HUES48 (cell line): Measurements from ENCODE around the gene SDK1.
A peak's percentile ranks its signal among the peaks of the same experiment; 100 is the strongest.

ENCODE experiments used
- H3K27ac ChIP-seq: one replicate; pipeline ENCODE4 v1.7.0; 2013; ENCODE audit warnings: low read depth, low read length, inconsistent platforms
- H3K27me3 ChIP-seq: 2 replicates; pipeline ENCODE4 v1.6.1; 2013; ENCODE audit warnings: mild to moderate bottlenecking, low read length; ENCODE audit not compliant: control insufficient read depth, insufficient read depth
- H3K36me3 ChIP-seq: 2 replicates; pipeline ENCODE4 v1.6.1; 2013; ENCODE audit warnings: low read length; ENCODE audit not compliant: control insufficient read depth, insufficient read depth
- H3K4me1 ChIP-seq: 2 replicates; pipeline ENCODE4 v1.6.1; 2013; ENCODE audit warnings: mild to moderate bottlenecking, low read length; ENCODE audit not compliant: control insufficient read depth, insufficient read depth
- H3K4me3 ChIP-seq: 2 replicates; pipeline ENCODE4 v1.5.1; 2013; ENCODE audit warnings: mild to moderate bottlenecking, low read depth, low read length
- H3K9ac ChIP-seq: 2 replicates; pipeline ENCODE4 v1.6.1; 2013; ENCODE audit warnings: mild to moderate bottlenecking, low read depth, low read length, moderate library complexity
- H3K9me3 ChIP-seq: 2 replicates; pipeline ENCODE4 v1.6.1; 2013; ENCODE audit warnings: low read length; ENCODE audit not compliant: control insufficient read depth, insufficient read depth

The SDK1 gene

DNA sequence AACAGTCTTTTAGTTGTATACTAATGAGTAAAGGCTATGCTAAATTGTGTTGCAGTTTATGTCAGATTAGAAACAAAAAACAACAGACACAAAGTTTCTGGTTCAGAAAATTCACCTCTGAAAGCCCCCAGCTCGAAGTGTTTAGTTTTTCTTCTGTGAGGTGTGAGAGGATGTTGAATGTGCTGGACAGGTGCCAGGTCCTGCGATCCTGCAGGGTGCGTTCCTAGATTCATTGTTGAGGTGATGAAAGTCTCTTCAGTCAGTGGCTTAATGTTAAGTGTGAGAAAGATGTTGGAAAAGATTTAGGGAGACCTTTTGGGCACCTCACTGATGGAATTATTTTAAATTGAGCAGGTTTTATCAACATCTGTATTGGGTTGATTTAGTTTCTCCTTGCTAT lies 287.3 kb downstream of the SDK1 start:
- no peak overlapping the region for H3K27ac ChIP-seq
- H3K9ac ChIP-seq: no peak overlapping the region
- peaks cover 31% of the 10 kb centered on the region for H3K4me1 ChIP-seq
- H3K36me3 ChIP-seq: no peaks in the 10 kb centered on the region
- no peak overlapping the region for H3K4me3 ChIP-seq
- no peaks in the 10 kb centered on the region for H3K9me3 ChIP-seq
- H3K27me3 ChIP-seq: no peaks in the 10 kb centered on the region

GRCh38 chr7:3589752-3590151 lies 288.7 kb downstream of the SDK1 start:
- H3K9me3 ChIP-seq: no peaks in the 10 kb centered on the region
- H3K9ac ChIP-seq: no peak overlapping the region
- no peaks in the 10 kb centered on the region for H3K36me3 ChIP-seq
- H3K27ac ChIP-seq: no peak overlapping the region
- H3K4me1 ChIP-seq: peaks cover 31% of the 10 kb centered on the region
- H3K27me3 ChIP-seq: no peaks in the 10 kb centered on the region
- no peak overlapping the region for H3K4me3 ChIP-seq

GRCh38 chr7:3591219-3591618 lies 290.2 kb downstream of the SDK1 start:
- Histone ChIP-seq H3K9ac (no peak overlapping the region), H3K27ac (peak overlapping the region; percentile 59), H3K27me3 (no peaks in the 10 kb centered on the region), H3K4me3 (no peak overlapping the region), H3K36me3 (no peaks in the 10 kb centered on the region), H3K4me1 (peaks cover 18% of the 10 kb centered on the region), H3K9me3 (no peaks in the 10 kb centered on the region)

GRCh38 chr7:3591944-3592343 lies 290.9 kb downstream of the SDK1 start:
- H3K9ac ChIP-seq: no peak overlapping the region
- no peaks in the 10 kb centered on the region for H3K9me3 ChIP-seq
- H3K36me3 ChIP-seq: no peaks in the 10 kb centered on the region
- no peaks in the 10 kb centered on the region for H3K27me3 ChIP-seq
- no peak overlapping the region for H3K4me3 ChIP-seq
- H3K4me1 ChIP-seq: peaks cover 18% of the 10 kb centered on the region
- peak overlapping the region; percentile 59 for H3K27ac ChIP-seq

GRCh38 chr7:3592401-3593134 lies 291.5 kb downstream of the SDK1 start:
- no peaks in the 10 kb centered on the region for H3K36me3 ChIP-seq

GRCh38 chr7:3594901-3595300 lies 293.8 kb downstream of the SDK1 start:
- H3K4me3 ChIP-seq: no peak overlapping the region
- H3K9me3 ChIP-seq: no peaks in the 10 kb centered on the region
- no peaks in the 10 kb centered on the region for H3K27me3 ChIP-seq

More at GRCh38 chr7:3592401-3593134, 291.5 kb downstream of the SDK1 start:
- no peaks in the 10 kb centered on the region for H3K9me3 ChIP-seq
- no peaks in the 10 kb centered on the region for H3K27me3 ChIP-seq
- peak overlapping the region; percentile 46 for H3K27ac ChIP-seq
- no peak overlapping the region for H3K9ac ChIP-seq
- H3K4me3 ChIP-seq: no peak overlapping the region
- peaks cover 18% of the 10 kb centered on the region for H3K4me1 ChIP-seq

GRCh38 chr7:3598854-3599253 lies 297.8 kb downstream of the SDK1 start:
- H3K27ac ChIP-seq: no peak overlapping the region
- no peak overlapping the region for H3K9ac ChIP-seq
- no peaks in the 10 kb centered on the region for H3K36me3 ChIP-seq
- H3K27me3 ChIP-seq: no peaks in the 10 kb centered on the region
- H3K4me3 ChIP-seq: no peak overlapping the region
- no peaks in the 10 kb centered on the region for H3K4me1 ChIP-seq
- no peaks in the 10 kb centered on the region for H3K9me3 ChIP-seq

More at GRCh38 chr7:3594901-3595300, 293.8 kb downstream of the SDK1 start:
- Histone ChIP-seq H3K36me3 (no peaks in the 10 kb centered on the region), H3K27ac (no peak overlapping the region), H3K4me1 (peaks cover 18% of the 10 kb centered on the region), H3K9ac (no peak overlapping the region)

- Histone ChIP-seq H3K36me3 (no peaks in the 10 kb centered on the region), H3K27ac (no peak overlapping the region), H3K9me3 (no peaks in the 10 kb centered on the region), H3K27me3 (no peaks in the 10 kb centered on the region), H3K4me3 (no peak overlapping the region), H3K4me1 (no peaks in the 10 kb centered on the region), H3K9ac (no peak overlapping the region)
Measured at GRCh38 chr7:3605222-3605621, 304.2 kb downstream of the SDK1 start.

DNA sequence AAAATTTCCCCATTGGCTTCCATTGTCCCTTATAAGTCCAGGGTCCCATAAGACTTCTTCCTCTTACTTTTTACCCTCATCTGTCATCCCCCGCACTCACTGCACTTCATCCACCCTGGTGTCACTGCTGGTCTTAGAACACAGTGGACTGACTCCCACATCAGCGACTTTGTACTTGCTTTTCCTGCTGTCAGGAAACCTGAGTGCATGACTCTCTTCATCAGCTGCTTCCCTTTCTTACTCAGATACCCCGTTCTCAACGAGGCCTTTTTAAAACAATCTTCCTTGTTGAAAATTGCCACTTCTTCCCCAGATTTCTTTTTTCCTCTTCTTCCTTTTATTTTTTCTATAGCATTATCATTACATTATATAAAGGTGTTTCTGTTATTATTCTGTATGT lies 305.4 kb downstream of the SDK1 start:
- no peak overlapping the region for H3K27ac ChIP-seq
- H3K9ac ChIP-seq: no peak overlapping the region
- H3K4me3 ChIP-seq: no peak overlapping the region
- no peaks in the 10 kb centered on the region for H3K4me1 ChIP-seq
- no peaks in the 10 kb centered on the region for H3K36me3 ChIP-seq
- H3K27me3 ChIP-seq: no peaks in the 10 kb centered on the region
- H3K9me3 ChIP-seq: no peaks in the 10 kb centered on the region

- Histone ChIP-seq H3K4me3 (no peak overlapping the region), H3K9me3 (no peaks in the 10 kb centered on the region), H3K27ac (no peak overlapping the region), H3K4me1 (no peaks in the 10 kb centered on the region), H3K9ac (no peak overlapping the region), H3K27me3 (no peaks in the 10 kb centered on the region), H3K36me3 (no peaks in the 10 kb centered on the region)
Measured at GRCh38 chr7:3607847-3608246, 306.8 kb downstream of the SDK1 start.

DNA sequence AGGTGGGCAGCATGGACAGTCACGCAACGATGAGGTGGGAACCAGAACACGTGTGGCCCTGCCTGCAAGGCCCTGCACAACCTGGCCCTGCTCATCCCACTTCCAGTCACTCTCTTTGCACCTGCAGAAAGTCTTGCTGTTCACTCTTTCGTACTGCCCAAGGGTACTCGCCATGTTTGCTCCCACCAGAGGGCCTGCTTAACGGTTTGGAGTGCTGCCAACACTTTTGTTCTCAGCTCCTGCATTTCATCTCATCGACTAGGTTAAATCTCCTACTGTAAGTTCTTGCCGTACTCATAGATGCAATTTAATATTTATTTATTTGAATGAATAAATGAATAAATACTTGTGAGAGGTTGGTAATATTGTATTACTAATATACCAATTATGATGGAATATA lies 315.3 kb downstream of the SDK1 start:
- Histone ChIP-seq H3K9me3 (no peaks in the 10 kb centered on the region), H3K36me3 (no peaks in the 10 kb centered on the region), H3K27ac (no peak overlapping the region), H3K27me3 (no peaks in the 10 kb centered on the region), H3K4me1 (no peaks in the 10 kb centered on the region), H3K9ac (no peak overlapping the region), H3K4me3 (no peak overlapping the region)
